Gastroesophageal sphincter (tissue), 3 donors: Measurements from ENCODE around the gene TMEM215.

Source experiments
- CTCF ChIP-seq, 4 experiments: fragments of 200-600 bp in 2 of 4; fragments of 450-650 bp in 2 of 4; sonication (generic) in 1 of 4; IDR thresholded peaks; one replicate each; pipeline ENCODE4 v1.5.1; 2017 to 2019; ENCODE audit warnings: antibody characterized with exemption in 4 of 4, mild to moderate bottlenecking in 2 of 4, moderate library complexity in 2 of 4
- EP300 ChIP-seq: sonication (generic); formaldehyde crosslinking; IDR thresholded peaks from one replicate; pipeline ENCODE4 v1.6.1; 2017; ENCODE audit warnings: antibody characterized with exemption, mild to moderate bottlenecking
- POLR2A ChIP-seq, 2 donors: fragments of 450-650 bp; IDR thresholded peaks; one replicate each; pipeline ENCODE4 v1.6.1; 2017; ENCODE audit warnings: antibody characterized with exemption in 2 of 2, mild to moderate bottlenecking in 2 of 2, moderate library complexity in 1 of 2
- POLR2AphosphoS5 ChIP-seq: sonication (generic); formaldehyde crosslinking; IDR thresholded peaks from one replicate; pipeline ENCODE4 v1.6.1; 2017; ENCODE audit warnings: antibody characterized with exemption

GRCh38 chr9:32783168-32783891 lies at the start of gene TMEM215:
- no peak for TF ChIP-seq POLR2A (IDR thresholded peaks at IDR 0.05)
- TF ChIP-seq CTCF (IDR thresholded peaks at IDR 0.05) = no peak
- no peak for TF ChIP-seq POLR2AphosphoS5
- TF ChIP-seq EP300 = no peak
